Measurements from ENCODE around the gene CA4. TPM values are rescaled to one million over a fixed set of nuclear protein-coding genes. Genes with fewer than 3 reads are reported as not detected.

CA4 gene
- polyA plus RNA-seq, 1 experiment = not detected

- Histone ChIP-seq H3K4me3 (ENCODE audit: low read depth, low read length) (no peak overlapping the region), H3K27me3 (ENCODE audit: control insufficient read depth, insufficient read depth, low read length) (no peaks in the 10 kb centered on the region), H3K36me3 (ENCODE audit: control insufficient read depth, insufficient read depth, low read length) (no peaks in the 10 kb centered on the region)
- CTCF ChIA-PET = interaction anchor here (1.7 kb wide), 1 partner anchor 8 kb away, joined by 3 read pairs; no protein-coding TSS in a partner anchor
- TF ChIP-seq CTCF (IDR thresholded peaks at IDR 0.05; ENCODE audit: insufficient read depth, low read depth, low read length) = no peak
- POLR2A ChIA-PET = no interaction called here
- no peak for DNase-seq (ENCODE audit: low read depth)
Measured at GRCh38 chr17:60167065-60167741, 17.4 kb downstream of the CA4 start.

GRCh38 chr17:60168654-60169053 lies 18.9 kb downstream of the CA4 start:
- TF ChIP-seq CTCF (IDR thresholded peaks at IDR 0.05; ENCODE audit: insufficient read depth, low read depth, low read length) = no peak
- Histone ChIP-seq H3K36me3 (ENCODE audit: control insufficient read depth, insufficient read depth, low read length) (no peaks in the 10 kb centered on the region), H3K4me3 (ENCODE audit: low read depth, low read length) (no peak overlapping the region), H3K27me3 (ENCODE audit: control insufficient read depth, insufficient read depth, low read length) (no peaks in the 10 kb centered on the region)
- ChIA-PET POLR2A (no interaction called here), CTCF (interaction anchor here (1.7 kb wide), 1 partner anchor 10 kb away, joined by 3 read pairs; no protein-coding TSS in a partner anchor)
- DNase-seq (ENCODE audit: low read depth) = no peak

- no peak for DNase-seq (ENCODE audit: low read depth)
- TF ChIP-seq CTCF (IDR thresholded peaks at IDR 0.05; ENCODE audit: insufficient read depth, low read depth, low read length) = no peak
Measured at GRCh38 chr17:60169921-60170817, 20.4 kb downstream of the CA4 start.

GRCh38 chr17:60170835-60171752 lies 21.3 kb downstream of the CA4 start:
- no peak for TF ChIP-seq CTCF (IDR thresholded peaks at IDR 0.05; ENCODE audit: insufficient read depth, low read depth, low read length)
- ChIA-PET POLR2A (no interaction called here), CTCF (interaction anchor here (0.8 to 2.5 kb wide), 5 partner anchors 12 to 31 kb away, joined by 3 to 8 read pairs (median 3); no protein-coding TSS in a partner anchor)

More at GRCh38 chr17:60169921-60170817, 20.4 kb downstream of the CA4 start:
- ChIA-PET POLR2A (interaction anchor here (0.7 kb wide), 1 partner anchor 271 kb away, joined by 3 read pairs; no protein-coding TSS in a partner anchor), CTCF (interaction anchor here (0.6 to 2.5 kb wide), 3 partner anchors 27 to 447 kb away, joined by 3 to 8 read pairs (median 3); no protein-coding TSS in a partner anchor)
- Histone ChIP-seq H3K36me3 (ENCODE audit: control insufficient read depth, insufficient read depth, low read length) (no peaks in the 10 kb centered on the region), H3K27me3 (ENCODE audit: control insufficient read depth, insufficient read depth, low read length) (no peaks in the 10 kb centered on the region), H3K4me3 (ENCODE audit: low read depth, low read length) (no peak overlapping the region)

More at GRCh38 chr17:60170835-60171752, 21.3 kb downstream of the CA4 start:
- Histone ChIP-seq H3K36me3 (ENCODE audit: control insufficient read depth, insufficient read depth, low read length) (no peaks in the 10 kb centered on the region), H3K4me3 (ENCODE audit: low read depth, low read length) (no peak overlapping the region), H3K27me3 (ENCODE audit: control insufficient read depth, insufficient read depth, low read length) (no peaks in the 10 kb centered on the region)
- no peak for DNase-seq (ENCODE audit: low read depth)
